PFSK-1 (cell line): ENCODE data around the gene ANKRD2.

Experiments
- FOXP2 ChIP-seq: optimal IDR thresholded peaks from 2 replicates; pipeline ENCODE3; 2011; ENCODE audit warnings: borderline replicate concordance, control low read depth, inconsistent platforms; ENCODE audit not compliant: insufficient read depth; ENCODE audit errors: extremely low read length, extremely low read depth
- SIN3A ChIP-seq: IDR thresholded peaks from 2 replicates; pipeline ENCODE4 v1.6.1; 2012; ENCODE audit warnings: mild to moderate bottlenecking, low read length, moderate library complexity, borderline replicate concordance; ENCODE audit not compliant: insufficient read depth
- TAF1 ChIP-seq: IDR thresholded peaks from 2 replicates; pipeline ENCODE4 v1.6.1; 2012; ENCODE audit warnings: low read length, control low read depth, borderline replicate concordance; ENCODE audit not compliant: insufficient read depth

- TF ChIP-seq TAF1 (no peak), FOXP2 (no peak), SIN3A (no peak)
Observed at GRCh38 chr10:97563337-97563736, 9.2 kb upstream of the ANKRD2 start.
